ENCODE data around the gene CDH2. TPM values are rescaled to one million over a fixed set of nuclear protein-coding genes. Genes with fewer than 3 reads are reported as not detected.
A peak's percentile ranks its signal among the peaks of the same experiment; 100 is the strongest.

The CDH2 gene
- polyA plus RNA-seq, 1 donor (not counting 4 experiments of a cell fraction or from before 2014, with no cell fraction given): 0.46 TPM

GRCh38 chr18:28003451-28003850, 173.5 kb downstream of the CDH2 start:
- no peak overlapping the region for H3K4me2 ChIP-seq (ENCODE audit: control insufficient read depth, extremely low read depth, insufficient read depth, low read depth, low read length)
- no peak overlapping the region for H3K4me3 ChIP-seq (ENCODE audit: control insufficient read depth in 2 of 3, extremely low read depth in 1 of 3, insufficient read depth in 2 of 3, low read depth in 1 of 3, low read length in 3 of 3)
- H3K9me1 ChIP-seq (ENCODE audit: control insufficient read depth, extremely low read depth, insufficient read depth, low read length): no peaks in the 10 kb centered on the region
- DNase-seq (ENCODE audit: low read depth, low spot score) (no peak), FAIRE-seq (peak; percentile 79)
- TF ChIP-seq CTCF (optimal IDR thresholded peaks at IDR 0.05 in 1 of 3, IDR thresholded peaks at IDR 0.05 in 1 of 3, conservative IDR thresholded peaks at IDR 0.05 in 1 of 3; ENCODE audit: extremely low read depth in 1 of 3, insufficient read depth in 2 of 3, low read length in 3 of 3) (no peak), EZH2 (IDR thresholded peaks at IDR 0.05; ENCODE audit: low read length) (no peak)
- no peaks in the 10 kb centered on the region for H3K36me3 ChIP-seq (ENCODE audit: control insufficient read depth in 2 of 2, extremely low read depth in 1 of 2, insufficient read depth in 2 of 2, low read length in 2 of 2)
- dilution Hi-C loops (cut with MboI; ENCODE audit: extremely low pct_ligation_motif_present, low sequenced_read_pairs): no loop called here
- H2AFZ ChIP-seq (ENCODE audit: control insufficient read depth, low read length): no peak overlapping the region
- H3K27me3 ChIP-seq (ENCODE audit: control insufficient read depth, extremely low read depth, insufficient read depth, low read length): no peaks in the 10 kb centered on the region
- no peaks in the 10 kb centered on the region for H3K79me2 ChIP-seq (ENCODE audit: control insufficient read depth, insufficient read depth, low read length)
- no peak overlapping the region for H3K27ac ChIP-seq (ENCODE audit: control insufficient read depth, insufficient read depth, low read length)
- H3K9me3 ChIP-seq (ENCODE audit: control insufficient read depth, low read depth, low read length): no peaks in the 10 kb centered on the region
- no peak overlapping the region for H3K9ac ChIP-seq (ENCODE audit: control insufficient read depth, extremely low read depth, insufficient read depth, low read length)
- H3K4me1 ChIP-seq (ENCODE audit: control insufficient read depth, extremely low read depth, insufficient read depth, low read length): no peaks in the 10 kb centered on the region
- no peaks in the 10 kb centered on the region for H4K20me1 ChIP-seq (ENCODE audit: control insufficient read depth, extremely low read depth, insufficient read depth, low read length)

GRCh38 chr18:28002841-28003240, 174.1 kb downstream of the CDH2 start:
- FAIRE-seq: no peak
- no peak overlapping the region for H3K9ac ChIP-seq (ENCODE audit: control insufficient read depth, extremely low read depth, insufficient read depth, low read length)
- dilution Hi-C loops (cut with MboI; ENCODE audit: extremely low pct_ligation_motif_present, low sequenced_read_pairs): no loop called here
- no peaks in the 10 kb centered on the region for H3K9me1 ChIP-seq (ENCODE audit: control insufficient read depth, extremely low read depth, insufficient read depth, low read length)
- H2AFZ ChIP-seq (ENCODE audit: control insufficient read depth, low read length): no peak overlapping the region
- no peaks in the 10 kb centered on the region for H3K27me3 ChIP-seq (ENCODE audit: control insufficient read depth, extremely low read depth, insufficient read depth, low read length)
- H3K4me1 ChIP-seq (ENCODE audit: control insufficient read depth, extremely low read depth, insufficient read depth, low read length): no peaks in the 10 kb centered on the region
- no peaks in the 10 kb centered on the region for H3K36me3 ChIP-seq (ENCODE audit: control insufficient read depth in 2 of 2, extremely low read depth in 1 of 2, insufficient read depth in 2 of 2, low read length in 2 of 2)
- H4K20me1 ChIP-seq (ENCODE audit: control insufficient read depth, extremely low read depth, insufficient read depth, low read length): no peaks in the 10 kb centered on the region
- no peak for DNase-seq (ENCODE audit: low read depth, low spot score)
- TF ChIP-seq CTCF (optimal IDR thresholded peaks at IDR 0.05 in 1 of 3, IDR thresholded peaks at IDR 0.05 in 1 of 3, conservative IDR thresholded peaks at IDR 0.05 in 1 of 3; ENCODE audit: extremely low read depth in 1 of 3, insufficient read depth in 2 of 3, low read length in 3 of 3): no peak
- no peak for TF ChIP-seq EZH2 (IDR thresholded peaks at IDR 0.05; ENCODE audit: low read length)
- no peak overlapping the region for H3K27ac ChIP-seq (ENCODE audit: control insufficient read depth, insufficient read depth, low read length)
- H3K79me2 ChIP-seq (ENCODE audit: control insufficient read depth, insufficient read depth, low read length): no peaks in the 10 kb centered on the region
- no peaks in the 10 kb centered on the region for H3K9me3 ChIP-seq (ENCODE audit: control insufficient read depth, low read depth, low read length)
- no peak overlapping the region for H3K4me3 ChIP-seq (ENCODE audit: control insufficient read depth in 2 of 3, extremely low read depth in 1 of 3, insufficient read depth in 2 of 3, low read depth in 1 of 3, low read length in 3 of 3)
- no peak overlapping the region for H3K4me2 ChIP-seq (ENCODE audit: control insufficient read depth, extremely low read depth, insufficient read depth, low read depth, low read length)

Data from keratinocyte (primary cell).